GM10248 (cell line): ENCODE measurements around the gene CHKA.

Experiments
- CTCF ChIA-PET: fragments of 300-600 bp; sonication (Branson Sonifier 250); formaldehyde crosslinking; extraction: SDS; loops from one replicate; lab custom pipeline; 2021; ENCODE audit warnings: antibody characterized with exemption; lab: Yijun Ruan, JAX
- POLR2A ChIA-PET: fragments of 350-650 bp; sonication (Branson Sonifier 250); formaldehyde crosslinking; extraction: SDS; loops from one replicate; lab custom pipeline; 2020; ENCODE audit warnings: antibody characterized with exemption; lab: Yijun Ruan, JAX
- DNase-seq: peaks from one replicate; pipeline ENCODE4 v3.0.0; 2012; ENCODE audit errors: extremely low spot score
- TF ChIP-seq, protein P1 (sequence below): IDR thresholded peaks from 2 replicates; pipeline ENCODE4 v1.5.1; 2012; ENCODE audit warnings: mild to moderate bottlenecking, low read depth; ENCODE audit errors: extremely low read depth, missing control alignments, control extremely low read depth

CHKA gene

DNA sequence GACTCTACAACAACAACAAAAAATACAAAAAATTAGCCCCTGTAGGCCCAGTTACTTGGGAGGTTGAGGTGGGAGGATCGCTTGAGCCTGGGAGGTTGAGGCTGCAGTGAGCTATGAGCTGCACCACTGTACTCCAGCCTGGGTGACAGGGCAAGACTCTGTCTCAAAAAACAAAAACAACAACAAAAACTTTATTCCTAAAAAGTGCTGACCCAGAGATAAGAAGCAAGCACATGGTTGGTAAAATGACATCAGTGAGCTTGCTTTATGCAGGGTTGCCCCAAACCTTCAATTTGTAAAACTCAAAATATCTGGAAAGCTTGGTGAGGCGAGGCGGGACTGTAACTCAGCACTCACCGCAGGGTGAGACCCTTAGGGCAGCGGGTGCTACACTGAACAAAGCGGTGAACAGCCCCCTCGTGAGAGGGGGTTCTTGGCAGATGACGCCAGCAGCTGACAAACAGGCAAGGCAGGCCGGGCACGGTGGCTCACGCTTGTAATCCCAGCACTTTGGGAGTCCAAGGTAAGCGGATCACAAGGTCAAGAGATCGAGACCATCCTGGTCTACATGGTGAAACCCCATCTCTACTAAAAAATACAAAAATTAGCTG lies 85.8 kb downstream of the CHKA start:
- ChIA-PET CTCF (interaction anchor here (2.2 kb wide), 1 partner anchor 173 kb away, joined by 4 read pairs; no protein-coding TSS in a partner anchor), POLR2A (no interaction called here)
- no peak for DNase-seq
- TF ChIP-seq, protein P1, sequence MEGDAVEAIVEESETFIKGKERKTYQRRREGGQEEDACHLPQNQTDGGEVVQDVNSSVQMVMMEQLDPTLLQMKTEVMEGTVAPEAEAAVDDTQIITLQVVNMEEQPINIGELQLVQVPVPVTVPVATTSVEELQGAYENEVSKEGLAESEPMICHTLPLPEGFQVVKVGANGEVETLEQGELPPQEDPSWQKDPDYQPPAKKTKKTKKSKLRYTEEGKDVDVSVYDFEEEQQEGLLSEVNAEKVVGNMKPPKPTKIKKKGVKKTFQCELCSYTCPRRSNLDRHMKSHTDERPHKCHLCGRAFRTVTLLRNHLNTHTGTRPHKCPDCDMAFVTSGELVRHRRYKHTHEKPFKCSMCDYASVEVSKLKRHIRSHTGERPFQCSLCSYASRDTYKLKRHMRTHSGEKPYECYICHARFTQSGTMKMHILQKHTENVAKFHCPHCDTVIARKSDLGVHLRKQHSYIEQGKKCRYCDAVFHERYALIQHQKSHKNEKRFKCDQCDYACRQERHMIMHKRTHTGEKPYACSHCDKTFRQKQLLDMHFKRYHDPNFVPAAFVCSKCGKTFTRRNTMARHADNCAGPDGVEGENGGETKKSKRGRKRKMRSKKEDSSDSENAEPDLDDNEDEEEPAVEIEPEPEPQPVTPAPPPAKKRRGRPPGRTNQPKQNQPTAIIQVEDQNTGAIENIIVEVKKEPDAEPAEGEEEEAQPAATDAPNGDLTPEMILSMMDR = no peak

DNA sequence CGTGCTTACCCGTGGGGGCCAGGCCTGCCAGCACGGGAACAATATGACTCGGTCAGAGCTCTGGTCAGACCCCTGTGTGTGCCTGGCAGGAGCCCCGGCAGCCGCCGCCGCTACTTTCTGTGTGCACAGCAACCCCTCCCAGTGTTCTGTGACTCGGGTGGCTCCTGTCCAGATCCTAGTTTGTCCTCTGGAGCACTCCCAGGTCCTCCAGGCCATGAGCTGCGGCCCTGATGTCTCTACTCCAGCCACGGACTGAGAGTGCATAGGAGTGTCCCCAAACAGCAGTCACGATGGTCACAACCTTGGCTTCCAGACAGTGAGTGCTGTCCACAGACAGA lies 87.5 kb downstream of the CHKA start:
- ChIA-PET POLR2A (no interaction called here), CTCF (no interaction called here)
- DNase-seq = no peak
- TF ChIP-seq, protein P1 = no peak

DNA sequence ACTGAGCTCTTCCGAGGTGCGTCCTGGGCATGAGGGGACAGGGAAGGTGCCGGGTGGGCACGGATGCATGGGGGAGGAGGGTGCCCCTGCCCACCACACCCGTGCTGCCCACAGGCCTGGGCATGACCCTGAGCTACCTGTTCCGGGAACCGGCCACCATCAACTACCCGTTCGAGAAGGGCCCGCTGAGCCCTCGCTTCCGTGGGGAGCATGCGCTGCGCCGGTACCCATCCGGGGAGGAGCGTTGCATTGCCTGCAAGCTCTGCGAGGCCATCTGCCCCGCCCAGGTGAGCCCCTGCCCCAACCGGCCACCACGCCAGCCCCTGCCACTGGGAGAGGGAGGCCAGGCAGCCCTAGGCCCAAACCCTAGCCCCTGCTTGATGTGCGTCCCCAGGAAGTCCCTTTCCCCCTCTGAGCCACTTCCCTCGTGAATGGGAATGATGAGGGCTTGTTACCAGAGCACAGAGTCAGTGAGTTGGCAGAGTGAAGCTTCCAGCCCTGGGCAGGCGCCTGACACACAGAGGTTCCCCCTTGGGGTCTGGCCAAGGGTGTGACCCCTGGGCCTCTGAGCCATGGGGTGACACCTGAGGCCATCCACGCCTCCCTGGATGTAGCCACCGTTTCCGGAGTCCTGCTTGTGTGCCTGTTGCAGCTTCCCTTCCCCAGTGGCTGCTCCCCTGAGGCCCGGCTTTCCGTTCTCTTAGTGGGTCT lies 88.0 kb downstream of the CHKA start:
- no peak for DNase-seq
- POLR2A ChIA-PET = no interaction called here
- TF ChIP-seq, protein P1 = no peak
- CTCF ChIA-PET = no interaction called here

DNA sequence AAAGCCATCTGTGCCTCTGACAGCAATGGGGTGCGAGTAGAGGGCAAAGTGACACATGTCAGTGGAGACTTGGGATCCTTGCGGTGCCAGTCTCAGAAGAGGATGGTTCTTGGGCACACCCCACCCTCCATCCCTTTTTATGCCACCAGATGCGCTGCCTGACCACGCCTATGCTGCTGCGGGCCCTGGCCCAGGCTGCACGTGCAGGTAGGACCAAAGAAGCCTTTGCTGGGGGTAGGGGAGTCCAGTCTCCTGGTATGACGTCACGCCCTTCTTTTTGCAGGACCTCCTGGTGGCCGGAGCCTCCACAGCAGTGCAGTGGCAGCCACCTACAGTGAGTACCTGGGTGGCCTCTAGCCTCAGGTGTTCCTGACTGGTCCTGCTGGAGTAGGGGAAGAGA lies 89.2 kb downstream of the CHKA start:
- ChIA-PET CTCF (no interaction called here), POLR2A (no interaction called here)
- TF ChIP-seq, protein P1 = no peak
- no peak for DNase-seq

DNA sequence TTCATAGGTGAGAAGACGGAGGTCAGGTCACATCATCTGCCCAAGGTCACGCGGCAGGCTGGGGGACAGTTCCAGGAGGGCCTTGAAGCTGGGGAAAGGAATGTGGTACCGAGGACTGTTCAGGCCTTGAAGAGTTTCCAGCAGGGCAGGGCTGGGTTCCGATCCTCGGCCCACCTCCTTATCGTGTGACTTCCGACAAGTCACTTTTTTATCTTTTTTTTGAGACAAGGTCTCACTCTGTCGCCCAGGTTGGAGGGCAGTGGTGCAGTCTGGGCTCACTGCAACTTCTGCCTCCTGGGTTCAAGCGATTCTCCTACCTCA lies 90.1 kb downstream of the CHKA start:
- POLR2A ChIA-PET = no interaction called here
- TF ChIP-seq, protein P1 = no peak
- DNase-seq = no peak
- CTCF ChIA-PET = interaction anchor here (1.8 kb wide), 1 partner anchor 11 kb away, joined by 4 read pairs; no protein-coding TSS in a partner anchor

DNA sequence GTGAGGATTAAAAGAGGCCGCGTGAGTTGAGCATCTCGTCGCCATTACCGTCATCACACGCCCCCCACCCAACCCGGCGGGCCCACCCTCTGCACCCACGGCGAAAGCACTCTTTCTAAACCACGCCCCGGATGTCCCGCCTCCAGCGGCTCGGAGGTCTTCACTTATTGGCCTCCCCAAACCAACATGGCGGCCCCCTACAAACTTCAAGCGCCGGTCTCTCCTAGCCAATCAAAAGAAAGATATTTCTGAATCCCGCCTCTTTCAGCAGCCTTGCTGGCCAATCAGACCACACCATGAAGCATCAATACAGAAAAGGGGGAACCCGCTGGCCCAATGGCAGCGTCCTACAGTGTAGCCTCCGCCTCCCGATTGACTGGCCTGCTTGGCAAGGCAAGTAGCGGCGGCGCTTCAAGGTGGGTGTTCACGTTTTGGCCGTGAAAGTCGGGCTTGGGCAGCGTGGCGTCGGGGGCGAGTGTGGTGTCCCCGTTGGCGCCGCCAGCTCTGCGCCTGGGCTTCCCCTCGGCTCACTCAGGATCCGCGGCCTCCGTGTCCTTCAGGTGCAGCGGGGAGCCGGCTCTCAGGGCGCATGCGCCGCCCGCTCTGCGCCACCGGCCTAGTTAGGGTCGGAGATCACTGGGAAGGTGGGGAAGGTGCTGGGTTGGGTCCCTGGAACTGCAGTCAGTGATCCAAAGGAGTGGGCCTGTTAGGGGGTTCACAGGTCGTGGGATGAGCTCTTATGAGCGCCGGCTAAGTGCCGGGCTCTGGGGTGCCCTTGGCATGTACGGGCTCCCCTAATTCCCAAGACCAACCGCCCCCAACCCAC lies 90.7 kb downstream of the CHKA start, which contains the start of gene NDUFS8:
Gene NDUFS8 (plus strand): TSS at position 364 of the 826 bp plus-strand sequence. CDS start 1,471 bp downstream, outside the sequence.
- ChIA-PET POLR2A (interaction anchor here (1.2 kb wide), 1 partner anchor 9 kb away, joined by 3 read pairs; no protein-coding TSS in a partner anchor), CTCF (interaction anchor here (1.4 to 1.8 kb wide), 2 partner anchors 11 to 179 kb away, joined by 3 to 4 read pairs; no protein-coding TSS in a partner anchor)
- DNase-seq = peak; percentile 99
- TF ChIP-seq, protein P1 = no peak
